PC-9 (cell line): ENCODE measurements around the gene SOCS2. TPM values are rescaled to one million over a fixed set of nuclear protein-coding genes. Genes with fewer than 3 reads are reported as not detected.

Source experiments
- BruUV-seq: library from RNA; stranded (reverse); fragments of 400-500 nt; replicated peaks from 2 replicates; lab custom pipeline; 2021; lab: Mats Ljungman, UMichigan
- CTCF ChIA-PET: fragments of 300-600 bp; sonication (Branson Sonifier 250); formaldehyde crosslinking; loops from one replicate; lab custom pipeline; 2022; ENCODE audit warnings: antibody characterized with exemption; lab: Charles Lee
- POLR2A ChIA-PET: fragments of 300-600 bp; sonication (Branson Sonifier 250); formaldehyde crosslinking; loops from one replicate; lab custom pipeline; 2022; ENCODE audit warnings: antibody characterized with exemption; ENCODE audit not compliant: unreplicated experiment; lab: Charles Lee
- DNase-seq, 2 experiments: peaks; one replicate each; pipeline versions ENCODE4 v3.0.0 to v3.0.0-alpha.2; 2015 to 2022; ENCODE audit warnings: mixed read lengths in 1 of 2
- H2AFZ ChIP-seq: fragments of 200-600 bp; sonication (generic); 2 replicates; pipeline ENCODE4 v1.8.1; 2017; ENCODE audit warnings: antibody characterized with exemption
- H3F3A ChIP-seq: fragments of 200-600 bp; sonication (generic); 2 replicates; pipeline ENCODE4 v1.8.1; 2017; ENCODE audit warnings: antibody characterized with exemption, mild to moderate bottlenecking, low read depth; ENCODE audit not compliant: insufficient read depth
- H3K27ac ChIP-seq: fragments of 200-600 bp; sonication (generic); 2 replicates; pipeline ENCODE4 v1.6.1; 2016; ENCODE audit warnings: mixed run types
- H3K27me3 ChIP-seq: fragments of 200-600 bp; sonication (generic); 2 replicates; pipeline ENCODE4 v1.6.1; 2016; ENCODE audit warnings: low read depth, mixed run types; ENCODE audit not compliant: insufficient read depth
- H3K36me3 ChIP-seq: fragments of 200-600 bp; sonication (generic); 2 replicates; pipeline ENCODE4 v1.6.1; 2016; ENCODE audit warnings: low read depth, mixed run types
- H3K4me1 ChIP-seq: fragments of 200-600 bp; sonication (generic); replicated peaks from 2 replicates; pipeline ENCODE4 v1.6.1; 2016; ENCODE audit warnings: mixed run types; ENCODE audit not compliant: insufficient read depth
- H3K4me2 ChIP-seq: fragments of 200-600 bp; sonication (generic); 2 replicates; pipeline ENCODE4 v1.6.1; 2017; ENCODE audit warnings: mixed run types
- H3K4me3 ChIP-seq: fragments of 200-600 bp; sonication (generic); 2 replicates; pipeline ENCODE4 v1.6.1; 2016; ENCODE audit warnings: mixed run types
- H3K79me2 ChIP-seq: fragments of 200-600 bp; sonication (generic); 2 replicates; pipeline ENCODE4 v1.6.1; 2017; ENCODE audit warnings: low read depth, mixed run types
- H3K9me2 ChIP-seq: fragments of 200-600 bp; sonication (generic); 2 replicates; pipeline ENCODE4 v1.8.1; 2017; ENCODE audit warnings: mild to moderate bottlenecking; ENCODE audit not compliant: insufficient read depth
- H3K9me3 ChIP-seq: fragments of 200-600 bp; sonication (generic); 2 replicates; pipeline ENCODE4 v1.8.1; 2016; ENCODE audit warnings: low read depth; ENCODE audit not compliant: insufficient read depth
- H4K20me1 ChIP-seq: fragments of 200-600 bp; sonication (generic); 2 replicates; pipeline ENCODE4 v1.8.1; 2017; ENCODE audit not compliant: insufficient read depth
- CTCF ChIP-seq: fragments of 200-600 bp; sonication (generic); conservative IDR thresholded peaks from 2 replicates; pipeline ENCODE4 v1.6.1; 2017; ENCODE audit warnings: mixed run types, antibody characterized with exemption, mild to moderate bottlenecking, moderate library complexity
- EZH2 ChIP-seq: fragments of 200-600 bp; sonication (generic); IDR thresholded peaks from 2 replicates; pipeline ENCODE4 v1.8.0; 2017; ENCODE audit warnings: antibody characterized with exemption, low read depth
- intact Hi-C: fragments of 100-400 bp; cut with micrococcal nuclease; formaldehyde crosslinking; loops from one replicate; pipeline ENCODE4 v1.10.0; 2022; ENCODE audit not compliant: unreplicated experiment
- total RNA-seq: library from RNA; stranded (reverse); gene quantifications from 2 replicates; pipeline ENCODE4 v1.2.3, GENCODE V29; 2021

The SOCS2 gene
- total RNA-seq, 1 experiment from 2014 or later, result 9.2 TPM

DNA sequence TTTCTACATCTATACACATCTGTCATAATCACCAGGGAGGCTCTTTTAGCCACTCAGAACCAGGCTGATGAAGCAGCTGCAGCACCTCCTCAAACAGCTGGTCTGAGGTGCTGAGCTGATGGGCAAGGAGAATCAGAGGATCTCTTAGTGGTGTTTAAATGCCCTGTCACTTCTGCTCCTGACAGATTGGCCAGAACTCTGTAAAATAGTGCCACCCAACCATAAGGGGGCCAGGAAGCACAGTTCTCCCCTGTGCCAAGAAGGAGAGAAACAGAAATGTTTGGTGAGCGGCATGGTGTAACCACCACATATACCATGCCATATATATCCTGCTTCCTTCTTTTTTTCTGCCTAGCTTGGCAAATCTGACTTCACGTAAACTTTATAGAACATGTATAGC, 12.8 kb downstream of the SOCS2 start:
- Histone ChIP-seq H3K79me2 (no peaks in the 10 kb centered on the region), H3K9me3 (no peaks in the 10 kb centered on the region), H3K36me3 (no peaks in the 10 kb centered on the region), H3F3A (no peaks in the 10 kb centered on the region), H3K27ac (no peak overlapping the region), H3K4me3 (no peak overlapping the region), H3K4me1 (no peaks in the 10 kb centered on the region), H4K20me1 (no peaks in the 10 kb centered on the region), H3K4me2 (no peak overlapping the region), H3K27me3 (no peaks in the 10 kb centered on the region), H2AFZ (no peak overlapping the region), H3K9me2 (no peaks in the 10 kb centered on the region)
- intact Hi-C loops, result no loop called here
- no TSS peak for BruUV-seq
- POLR2A ChIA-PET, result no interaction called here
- TF ChIP-seq EZH2 (no peak), CTCF (no peak)
- CTCF ChIA-PET, result no interaction called here
- no peak for DNase-seq

DNA sequence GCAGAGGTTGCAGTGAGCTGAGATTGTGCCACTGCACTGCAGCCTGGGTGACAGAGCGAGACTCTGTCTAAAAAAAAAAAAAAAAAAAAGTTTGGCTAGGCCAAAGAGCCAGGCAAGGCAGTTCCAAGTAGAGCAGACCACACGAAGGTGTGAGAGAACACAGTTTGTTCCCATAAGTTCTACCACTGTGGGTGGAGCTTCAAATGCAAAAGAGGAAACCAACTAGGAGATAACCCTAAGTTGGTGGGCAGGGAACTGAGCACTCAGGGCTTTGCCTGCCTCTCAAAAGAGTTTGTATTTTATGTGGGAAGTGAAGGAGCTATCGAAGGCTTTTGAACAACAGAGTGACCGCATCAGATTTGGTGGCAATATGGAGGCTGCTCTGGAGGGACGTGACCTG, 15.1 kb downstream of the SOCS2 start:
- no peaks in the 10 kb centered on the region for H3K27me3 ChIP-seq
- TF ChIP-seq CTCF (no peak), EZH2 (no peak)
- POLR2A ChIA-PET, result no interaction called here
- CTCF ChIA-PET, result interaction anchor here (0.7 kb wide), 1 partner anchor 239 kb away, joined by 4 read pairs; no protein-coding TSS in a partner anchor
- intact Hi-C loops, result no loop called here
- no peak overlapping the region for H3K4me2 ChIP-seq
- BruUV-seq, result no TSS peak
- no peaks in the 10 kb centered on the region for H3K79me2 ChIP-seq
- no peaks in the 10 kb centered on the region for H3K36me3 ChIP-seq
- H3K9me3 ChIP-seq, result no peaks in the 10 kb centered on the region
- H3K4me1 ChIP-seq, result no peaks in the 10 kb centered on the region
- H3F3A ChIP-seq, result no peaks in the 10 kb centered on the region
- H3K4me3 ChIP-seq, result no peak overlapping the region
- no peaks in the 10 kb centered on the region for H3K9me2 ChIP-seq
- DNase-seq, result no peak
- no peaks in the 10 kb centered on the region for H4K20me1 ChIP-seq
- no peak overlapping the region for H2AFZ ChIP-seq
- no peak overlapping the region for H3K27ac ChIP-seq

- Histone ChIP-seq H3F3A (no peaks in the 10 kb centered on the region), H3K9me3 (no peaks in the 10 kb centered on the region), H4K20me1 (no peaks in the 10 kb centered on the region), H3K4me1 (no peaks in the 10 kb centered on the region), H3K79me2 (no peaks in the 10 kb centered on the region), H2AFZ (no peak overlapping the region), H3K27ac (no peak overlapping the region), H3K27me3 (no peaks in the 10 kb centered on the region), H3K4me3 (no peak overlapping the region), H3K4me2 (no peak overlapping the region), H3K36me3 (no peaks in the 10 kb centered on the region), H3K9me2 (no peaks in the 10 kb centered on the region)
- ChIA-PET POLR2A (no interaction called here), CTCF (no interaction called here)
- no peak for DNase-seq
- TF ChIP-seq EZH2, result no peak
- no peak for TF ChIP-seq CTCF
- no TSS peak for BruUV-seq
- intact Hi-C loops, result no loop called here
Observed at GRCh38 chr12:93589081-93589480, 16.6 kb downstream of the SOCS2 start.
